Keratinocyte (primary cell): ENCODE measurements around the gene OPRD1. TPM values are rescaled to one million over a fixed set of nuclear protein-coding genes. Genes with fewer than 3 reads are reported as not detected.

Source experiments
- DNase-seq: peaks from one replicate; pipeline ENCODE4 v3.0.0-alpha.2; 2011; ENCODE audit warnings: low read depth, missing footprints, low spot score
- FAIRE-seq: peaks from 2 replicates; lab custom pipeline; 2011; peaks lifted over from hg19 to GRCh38; lab: Jason Lieb, UNC
- H2AFZ ChIP-seq: 2 replicates; pipeline ENCODE4 v1.6.0; 2012; ENCODE audit warnings: low read length, control low read depth, inconsistent platforms; ENCODE audit not compliant: control insufficient read depth
- H3K27ac ChIP-seq: 2 replicates; pipeline ENCODE4 v1.5.1; 2011; ENCODE audit warnings: low read length; ENCODE audit not compliant: control insufficient read depth, insufficient read depth
- H3K27me3 ChIP-seq: 3 replicates; pipeline ENCODE4 v1.6.0; 2011; ENCODE audit warnings: low read length; ENCODE audit not compliant: control insufficient read depth, insufficient read depth; ENCODE audit errors: extremely low read depth
- H3K36me3 ChIP-seq, 2 experiments: 2 replicates in 1 of 2; 3 replicates in 1 of 2; pipeline ENCODE4 v1.5.1; 2011; ENCODE audit warnings: low read length in 2 of 2, mild to moderate bottlenecking in 1 of 2; ENCODE audit not compliant: control insufficient read depth in 2 of 2, insufficient read depth in 2 of 2; ENCODE audit errors: extremely low read depth in 1 of 2
- H3K4me1 ChIP-seq: 3 replicates; pipeline ENCODE4 v1.5.1; 2011; ENCODE audit warnings: low read length; ENCODE audit not compliant: control insufficient read depth, insufficient read depth; ENCODE audit errors: extremely low read depth
- H3K4me2 ChIP-seq: 3 replicates; pipeline ENCODE4 v1.6.0; 2011; ENCODE audit warnings: low read depth, low read length; ENCODE audit not compliant: control insufficient read depth, insufficient read depth; ENCODE audit errors: extremely low read depth
- H3K4me3 ChIP-seq, 3 experiments: fragments of 200-600 bp in 1 of 3; sonication (generic) in 1 of 3; 2 replicates in 2 of 3; 3 replicates in 1 of 3; pipeline ENCODE4 v1.5.1; 2011 to 2016; ENCODE audit warnings: low read length in 3 of 3, mild to moderate bottlenecking in 3 of 3, control low read depth in 2 of 3, inconsistent platforms in 1 of 3, low read depth in 1 of 3, mixed read lengths in 1 of 3, mixed run types in 1 of 3, moderate library complexity in 1 of 3; ENCODE audit not compliant: control insufficient read depth in 2 of 3, insufficient read depth in 2 of 3; ENCODE audit errors: extremely low read depth in 1 of 3
- H3K79me2 ChIP-seq: 2 replicates; pipeline ENCODE4 v1.6.0; 2012; ENCODE audit warnings: low read length; ENCODE audit not compliant: control insufficient read depth, insufficient read depth
- H3K9ac ChIP-seq: 3 replicates; pipeline ENCODE4 v1.6.0; 2011; ENCODE audit warnings: low read length; ENCODE audit not compliant: control insufficient read depth, insufficient read depth; ENCODE audit errors: extremely low read depth
- H3K9me1 ChIP-seq: 3 replicates; pipeline ENCODE4 v1.6.0; 2011; ENCODE audit warnings: low read length; ENCODE audit not compliant: control insufficient read depth, insufficient read depth; ENCODE audit errors: extremely low read depth
- H3K9me3 ChIP-seq: 2 replicates; pipeline ENCODE4 v1.5.1; 2012; ENCODE audit warnings: low read depth, low read length; ENCODE audit not compliant: control insufficient read depth
- H4K20me1 ChIP-seq: 3 replicates; pipeline ENCODE4 v1.6.0; 2011; ENCODE audit warnings: low read length; ENCODE audit not compliant: control insufficient read depth, insufficient read depth; ENCODE audit errors: extremely low read depth
- CTCF ChIP-seq, 3 experiments: IDR thresholded peaks in 1 of 3; conservative IDR thresholded peaks in 1 of 3; optimal IDR thresholded peaks in 1 of 3; 2 replicates in 2 of 3; 3 replicates in 1 of 3; pipeline versions ENCODE3 to v1.5.1; 2011; ENCODE audit warnings: low read length in 3 of 3, mild to moderate bottlenecking in 3 of 3, moderate library complexity in 2 of 3, control low read depth in 1 of 3, inconsistent platforms in 1 of 3; ENCODE audit not compliant: insufficient read depth in 2 of 3; ENCODE audit errors: extremely low read depth in 1 of 3
- EZH2 ChIP-seq: IDR thresholded peaks from one replicate; pipeline ENCODE4 v1.6.1; 2012; ENCODE audit warnings: inconsistent platforms, mild to moderate bottlenecking, low read length, moderate library complexity
- dilution Hi-C: fragments of 300-500 bp; cut with MboI; formaldehyde crosslinking; loops from one replicate; pipeline ENCODE4 v1.7.0; 2020; ENCODE audit warnings: low sequenced_read_pairs; ENCODE audit not compliant: extremely low pct_ligation_motif_present
- polyA plus RNA-seq, 5 experiments: library from polyadenylated mRNA; depleted of rRNA in 3 of 5; stranded (reverse) in 3 of 5; stranded (forward) in 1 of 5; unstranded in 1 of 5; fragments of >200 nt; gene quantifications; 1 replicate in 1 of 5; 2 replicates in 3 of 5; 3 replicates in 1 of 5; pipeline versions ENCODE4 v1.2.1 to v1.2.3, GENCODE V29; 2011 to 2012; ENCODE audit warnings: missing spikeins in 2 of 5, low read depth in 1 of 5, low replicate concordance in 1 of 5

Gene OPRD1
- polyA plus RNA-seq, 1 donor (not counting 4 experiments of a cell fraction or from before 2014, with no cell fraction given): not detected

GRCh38 chr1:28813931-28814465 lies 2.0 kb downstream of the OPRD1 start:
- Histone ChIP-seq H3K4me3 (no peak overlapping the region), H3K27ac (no peak overlapping the region), H3K27me3 (peaks cover 64% of the 10 kb centered on the region), H3K9me1 (no peaks in the 10 kb centered on the region), H3K36me3 (no peaks in the 10 kb centered on the region), H3K79me2 (no peaks in the 10 kb centered on the region), H3K4me1 (peaks cover 4% of the 10 kb centered on the region), H3K4me2 (no peak overlapping the region), H3K9ac (no peak overlapping the region), H2AFZ (no peak overlapping the region), H4K20me1 (no peaks in the 10 kb centered on the region), H3K9me3 (no peaks in the 10 kb centered on the region)
- FAIRE-seq: no peak
- TF ChIP-seq CTCF (optimal IDR thresholded peaks at IDR 0.05 in 1 of 3, IDR thresholded peaks at IDR 0.05 in 1 of 3, conservative IDR thresholded peaks at IDR 0.05 in 1 of 3; ENCODE audit: extremely low read depth in 1 of 3, insufficient read depth in 2 of 3, low read length in 3 of 3) (no peak), EZH2 (no peak)
- no peak for DNase-seq
- dilution Hi-C loops: no loop called here

DNA sequence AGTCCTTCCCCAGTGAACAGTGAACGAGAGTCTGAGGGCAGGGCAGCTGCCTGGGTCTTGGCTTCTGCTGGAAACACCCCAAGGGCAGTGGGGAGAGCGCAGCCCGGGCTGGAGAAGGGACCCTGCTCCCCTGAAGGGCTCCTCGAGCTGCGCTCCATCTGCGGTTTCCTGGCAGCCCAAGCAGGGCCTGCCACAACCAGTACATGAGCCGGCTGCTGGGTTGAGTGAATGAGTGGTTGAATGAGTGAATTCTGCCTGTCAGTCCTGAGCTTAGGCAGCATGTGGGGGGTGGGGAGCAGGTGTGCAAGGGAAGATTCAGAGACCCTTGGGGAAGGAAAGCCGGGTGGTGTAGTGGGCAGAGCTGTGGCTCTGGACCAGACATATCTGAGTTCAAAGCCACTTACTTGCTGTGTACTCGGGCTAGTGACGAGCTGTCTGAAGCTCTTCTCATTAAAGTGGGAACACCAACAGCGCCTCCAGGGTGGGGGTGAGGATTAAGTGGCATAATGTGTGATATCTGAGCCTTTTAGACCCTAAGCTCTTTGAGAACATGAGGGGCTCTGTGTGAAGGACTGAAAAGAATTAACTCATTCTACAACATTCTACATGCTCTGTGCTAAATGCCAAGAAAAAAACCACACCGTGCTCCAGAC lies 3.7 kb downstream of the OPRD1 start:
- Histone ChIP-seq H3K9me1 (no peaks in the 10 kb centered on the region), H3K4me3 (no peak overlapping the region), H3K27me3 (peaks cover 59% of the 10 kb centered on the region), H4K20me1 (no peaks in the 10 kb centered on the region), H3K4me2 (no peak overlapping the region), H3K36me3 (no peaks in the 10 kb centered on the region), H2AFZ (no peak overlapping the region), H3K9ac (no peak overlapping the region), H3K27ac (no peak overlapping the region), H3K9me3 (no peaks in the 10 kb centered on the region), H3K79me2 (no peaks in the 10 kb centered on the region), H3K4me1 (peaks cover 4% of the 10 kb centered on the region)
- TF ChIP-seq CTCF (optimal IDR thresholded peaks at IDR 0.05 in 1 of 3, IDR thresholded peaks at IDR 0.05 in 1 of 3, conservative IDR thresholded peaks at IDR 0.05 in 1 of 3; ENCODE audit: extremely low read depth in 1 of 3, insufficient read depth in 2 of 3, low read length in 3 of 3) (no peak), EZH2 (no peak)
- FAIRE-seq (no peak), DNase-seq (no peak)
- dilution Hi-C loops: no loop called here
